Nephron (organoid): Measurements from ENCODE around the gene KRT75.

Experiments
- H3K27ac Mint-ChIP-seq, 3 experiments: 2 replicates each; pipeline ENCODE4 v1.8.0; 2020; ENCODE audit warnings: mixed read lengths in 3 of 3, mild to moderate bottlenecking in 2 of 3, moderate library complexity in 1 of 3
- H3K27me3 Mint-ChIP-seq: 2 replicates; pipeline ENCODE4 v1.8.0; 2021; ENCODE audit warnings: low read depth, mild to moderate bottlenecking, moderate library complexity, mixed read lengths
- H3K36me3 Mint-ChIP-seq: 2 replicates; pipeline ENCODE4 v1.8.0; 2020; ENCODE audit warnings: low read depth, mixed read lengths
- H3K4me1 Mint-ChIP-seq: 2 replicates; pipeline ENCODE4 v1.8.0; 2020; ENCODE audit warnings: mixed read lengths
- H3K4me3 Mint-ChIP-seq, 3 experiments: 2 replicates each; pipeline ENCODE4 v1.8.0; 2020; ENCODE audit warnings: mild to moderate bottlenecking in 3 of 3, mixed read lengths in 3 of 3, moderate library complexity in 2 of 3
- H3K9me3 Mint-ChIP-seq: 2 replicates; pipeline ENCODE4 v1.8.0; 2020; ENCODE audit warnings: mixed read lengths
- TF ChIP-seq, protein P1 (sequence below), 3 experiments: fragments of 200-600 bp; sonication (generic); IDR thresholded peaks; one replicate each; pipeline ENCODE4 v1.5.0; 2021; ENCODE audit warnings: antibody characterized with exemption in 3 of 3; ENCODE audit not compliant: unreplicated experiment in 3 of 3

KRT75 gene

DNA sequence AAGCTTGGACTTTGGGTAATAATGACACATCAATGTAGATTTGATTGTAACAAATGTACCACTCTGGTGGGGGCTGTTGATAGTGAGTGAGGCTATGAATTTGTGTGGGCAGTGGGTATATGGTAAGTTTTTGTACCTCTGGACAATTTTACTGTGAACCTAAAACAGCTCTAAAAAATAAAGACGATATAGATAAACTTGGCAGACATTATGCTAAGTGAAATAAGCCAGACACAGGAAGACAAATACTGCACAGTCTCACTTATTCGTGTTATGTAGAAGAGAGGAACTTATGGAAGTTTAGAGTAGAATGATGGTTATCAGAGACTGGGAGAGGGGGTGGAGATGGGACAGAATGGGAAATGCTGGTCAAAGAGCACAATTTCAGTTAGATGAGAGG lies 30.7 kb upstream of the KRT75 start:
- H3K27me3 Mint-ChIP-seq, result no peaks in the 10 kb centered on the region
- no peak overlapping the region for H3K4me3 Mint-ChIP-seq
- no peaks in the 10 kb centered on the region for H3K9me3 Mint-ChIP-seq
- H3K4me1 Mint-ChIP-seq, result no peaks in the 10 kb centered on the region
- no peaks in the 10 kb centered on the region for H3K36me3 Mint-ChIP-seq
- TF ChIP-seq, protein P1, sequence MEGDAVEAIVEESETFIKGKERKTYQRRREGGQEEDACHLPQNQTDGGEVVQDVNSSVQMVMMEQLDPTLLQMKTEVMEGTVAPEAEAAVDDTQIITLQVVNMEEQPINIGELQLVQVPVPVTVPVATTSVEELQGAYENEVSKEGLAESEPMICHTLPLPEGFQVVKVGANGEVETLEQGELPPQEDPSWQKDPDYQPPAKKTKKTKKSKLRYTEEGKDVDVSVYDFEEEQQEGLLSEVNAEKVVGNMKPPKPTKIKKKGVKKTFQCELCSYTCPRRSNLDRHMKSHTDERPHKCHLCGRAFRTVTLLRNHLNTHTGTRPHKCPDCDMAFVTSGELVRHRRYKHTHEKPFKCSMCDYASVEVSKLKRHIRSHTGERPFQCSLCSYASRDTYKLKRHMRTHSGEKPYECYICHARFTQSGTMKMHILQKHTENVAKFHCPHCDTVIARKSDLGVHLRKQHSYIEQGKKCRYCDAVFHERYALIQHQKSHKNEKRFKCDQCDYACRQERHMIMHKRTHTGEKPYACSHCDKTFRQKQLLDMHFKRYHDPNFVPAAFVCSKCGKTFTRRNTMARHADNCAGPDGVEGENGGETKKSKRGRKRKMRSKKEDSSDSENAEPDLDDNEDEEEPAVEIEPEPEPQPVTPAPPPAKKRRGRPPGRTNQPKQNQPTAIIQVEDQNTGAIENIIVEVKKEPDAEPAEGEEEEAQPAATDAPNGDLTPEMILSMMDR (IDR thresholded peaks at IDR 0.05; ENCODE audit: unreplicated experiment in 3 of 3), result no peak
- H3K27ac Mint-ChIP-seq, result no peak overlapping the region

DNA sequence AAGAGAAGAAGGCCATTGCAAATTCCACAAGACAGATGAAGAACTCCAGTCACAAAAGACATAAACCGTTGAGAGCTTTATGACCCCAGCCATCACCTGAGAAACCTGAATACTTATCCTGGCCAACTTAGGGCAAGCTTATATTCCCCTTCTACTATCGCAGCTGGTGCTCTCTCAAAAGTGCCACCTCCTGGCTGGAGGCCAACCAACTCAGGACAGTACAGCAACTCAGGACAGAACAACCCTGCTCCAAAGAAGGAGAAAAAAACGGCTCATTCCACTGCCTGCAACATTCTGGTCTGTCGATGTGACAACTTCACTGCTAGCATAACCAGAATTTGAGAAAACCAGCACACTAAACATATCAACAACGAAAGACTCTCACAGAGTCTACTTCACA lies 27.5 kb upstream of the KRT75 start:
- Mint-ChIP-seq H3K9me3 (no peaks in the 10 kb centered on the region), H3K27ac (no peak overlapping the region), H3K4me1 (no peaks in the 10 kb centered on the region), H3K27me3 (no peaks in the 10 kb centered on the region), H3K36me3 (no peaks in the 10 kb centered on the region), H3K4me3 (no peak overlapping the region)
- TF ChIP-seq, protein P1 (IDR thresholded peaks at IDR 0.05; ENCODE audit: unreplicated experiment in 3 of 3), result no peak

GRCh38 chr12:52458861-52459260 lies 24.7 kb upstream of the KRT75 start:
- TF ChIP-seq, protein P1 (IDR thresholded peaks at IDR 0.05; ENCODE audit: unreplicated experiment in 3 of 3), result no peak
- H3K36me3 Mint-ChIP-seq, result no peaks in the 10 kb centered on the region
- no peaks in the 10 kb centered on the region for H3K4me1 Mint-ChIP-seq
- H3K9me3 Mint-ChIP-seq, result no peaks in the 10 kb centered on the region
- peaks cover under 1% of the 10 kb centered on the region for H3K27me3 Mint-ChIP-seq
- no peak overlapping the region for H3K27ac Mint-ChIP-seq
- no peak overlapping the region for H3K4me3 Mint-ChIP-seq

DNA sequence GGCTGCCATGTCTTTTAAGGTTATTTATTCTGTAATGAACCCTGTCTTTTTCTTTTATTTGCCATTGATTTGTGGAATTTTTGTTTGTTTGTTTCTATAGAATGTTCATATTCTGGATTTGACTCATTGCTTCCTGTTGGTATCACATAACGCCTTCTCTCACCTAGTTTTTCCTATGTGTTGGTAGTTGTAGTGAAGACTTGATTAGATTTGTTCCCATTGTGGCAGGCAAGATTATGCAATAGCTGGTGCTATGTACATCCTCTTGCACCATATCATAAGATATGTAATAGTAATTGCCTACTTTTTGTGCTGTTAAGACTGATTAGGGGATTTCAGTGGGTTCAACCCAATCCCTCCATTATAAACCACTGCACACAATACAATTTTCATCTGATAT lies 21.6 kb upstream of the KRT75 start:
- Mint-ChIP-seq H3K9me3 (no peaks in the 10 kb centered on the region), H3K27ac (no peak overlapping the region), H3K36me3 (no peaks in the 10 kb centered on the region), H3K4me3 (no peak overlapping the region), H3K27me3 (peaks cover 5% of the 10 kb centered on the region), H3K4me1 (no peaks in the 10 kb centered on the region)
- TF ChIP-seq, protein P1 (IDR thresholded peaks at IDR 0.05; ENCODE audit: unreplicated experiment in 3 of 3), result no peak

- Mint-ChIP-seq H3K27me3 (peaks cover 5% of the 10 kb centered on the region), H3K4me1 (no peaks in the 10 kb centered on the region), H3K36me3 (no peaks in the 10 kb centered on the region), H3K4me3 (no peak overlapping the region), H3K9me3 (no peaks in the 10 kb centered on the region), H3K27ac (no peak overlapping the region)
- TF ChIP-seq, protein P1 (IDR thresholded peaks at IDR 0.05; ENCODE audit: unreplicated experiment in 3 of 3), result no peak
Observed at GRCh38 chr12:52454411-52455201, 20.4 kb upstream of the KRT75 start.

- no peaks in the 10 kb centered on the region for H3K36me3 Mint-ChIP-seq
- H3K4me1 Mint-ChIP-seq, result no peaks in the 10 kb centered on the region
- H3K9me3 Mint-ChIP-seq, result no peaks in the 10 kb centered on the region
- TF ChIP-seq, protein P1 (IDR thresholded peaks at IDR 0.05; ENCODE audit: unreplicated experiment in 3 of 3), result no peak
- peaks cover 5% of the 10 kb centered on the region for H3K27me3 Mint-ChIP-seq
- H3K4me3 Mint-ChIP-seq, result no peak within 1 kb of the TSS
- no peak within 1 kb of the TSS for H3K27ac Mint-ChIP-seq
Observed at GRCh38 chr12:52452101-52452500, 17.9 kb upstream of the KRT75 start, which contains the start of gene KRT6B. Gene KRT6B (minus strand): TSS chr12:52452146. CDS start chr12:52452078, 68 bp downstream.
